ENCODE data around the gene TMEM92.
"Not testable (repeated sequence)": the region's sequence is repeated elsewhere in the genome, so short reads cannot be mapped to it uniquely, and the experiment has no call there.

Gene TMEM92

GRCh38 chr17:50304781-50305404 is 30.6 kb downstream of the TMEM92 start:
- Histone ChIP-seq H3K36me3 (ENCODE audit: control insufficient read depth in 1 of 2, insufficient read depth in 2 of 2, low read length in 2 of 2) (no peaks in the 10 kb centered on the region), H3K27me3 (ENCODE audit: low read depth, low read length) (no peaks in the 10 kb centered on the region), H3K27ac (ENCODE audit: low read length) (no peak overlapping the region), H3K4me3 (ENCODE audit: low read depth in 1 of 2, low read length in 2 of 2) (no peak overlapping the region), H3K9me3 (ENCODE audit: control insufficient read depth in 1 of 2, low read length in 2 of 2) (no peaks in the 10 kb centered on the region), H3K4me1 (ENCODE audit: control insufficient read depth in 1 of 2, insufficient read depth in 2 of 2, low read length in 2 of 2) (peaks cover 7 to 13% of the 10 kb centered on the region in 2 donors)

DNA sequence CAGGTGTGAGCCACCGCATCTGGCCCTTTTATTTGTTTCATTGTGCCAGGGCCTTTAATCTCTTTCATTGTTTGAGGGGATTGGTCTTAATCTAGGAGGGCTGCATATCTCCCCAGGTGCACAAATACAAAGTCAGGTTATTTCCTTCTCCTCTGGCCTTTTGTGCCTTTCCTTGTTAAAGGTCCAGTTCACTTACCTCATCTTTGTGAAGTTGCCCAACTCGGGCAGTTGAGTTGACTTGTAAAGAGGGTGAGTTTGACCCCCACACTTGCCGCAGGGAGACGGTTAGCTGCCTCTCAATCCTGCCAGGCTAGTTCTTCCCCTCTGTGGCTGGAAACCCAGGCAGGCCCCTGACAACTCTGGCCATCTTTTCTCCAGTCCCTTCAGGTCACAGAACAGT is 33.4 kb downstream of the TMEM92 start:
- H3K27me3 ChIP-seq (ENCODE audit: low read depth, low read length): no peaks in the 10 kb centered on the region
- H3K4me3 ChIP-seq (ENCODE audit: low read depth in 1 of 2, low read length in 2 of 2): no peak overlapping the region
- H3K9me3 ChIP-seq (ENCODE audit: control insufficient read depth in 1 of 2, low read length in 2 of 2): no peaks in the 10 kb centered on the region
- peaks cover 7 to 13% of the 10 kb centered on the region in 2 donors for H3K4me1 ChIP-seq (ENCODE audit: control insufficient read depth in 1 of 2, insufficient read depth in 2 of 2, low read length in 2 of 2)
- H3K36me3 ChIP-seq (ENCODE audit: control insufficient read depth in 1 of 2, insufficient read depth in 2 of 2, low read length in 2 of 2): no peaks in the 10 kb centered on the region
- H3K27ac ChIP-seq (ENCODE audit: low read length): no peak overlapping the region

DNA sequence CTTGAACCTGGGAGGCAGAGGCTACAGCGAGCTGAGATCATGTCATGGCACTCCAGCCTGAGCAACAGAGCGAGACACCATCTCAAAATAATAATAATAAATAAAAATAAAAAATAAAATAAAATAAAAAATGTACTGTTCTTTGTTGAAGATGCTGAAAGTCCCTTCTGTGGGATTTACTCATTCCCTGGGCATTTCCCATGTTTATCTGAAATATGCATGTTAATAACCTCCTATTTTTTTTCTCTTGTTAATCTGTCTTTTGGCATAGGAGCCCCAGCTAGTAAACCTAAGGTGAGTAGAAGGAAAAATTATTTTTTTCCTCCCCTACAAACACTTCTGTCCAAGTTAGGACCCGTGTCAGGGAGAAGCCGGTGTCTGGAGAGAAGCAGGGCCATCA is 34.4 kb downstream of the TMEM92 start:
- Histone ChIP-seq H3K36me3 (ENCODE audit: control insufficient read depth in 1 of 2, insufficient read depth in 2 of 2, low read length in 2 of 2) (no peaks in the 10 kb centered on the region), H3K27me3 (ENCODE audit: low read depth, low read length) (no peaks in the 10 kb centered on the region), H3K4me1 (ENCODE audit: control insufficient read depth in 1 of 2, insufficient read depth in 2 of 2, low read length in 2 of 2) (peaks cover 7 to 13% of the 10 kb centered on the region in 2 donors), H3K27ac (ENCODE audit: low read length) (no peak overlapping the region), H3K9me3 (ENCODE audit: control insufficient read depth in 1 of 2, low read length in 2 of 2) (no peaks in the 10 kb centered on the region), H3K4me3 (ENCODE audit: low read depth in 1 of 2, low read length in 2 of 2) (no peak overlapping the region)

DNA sequence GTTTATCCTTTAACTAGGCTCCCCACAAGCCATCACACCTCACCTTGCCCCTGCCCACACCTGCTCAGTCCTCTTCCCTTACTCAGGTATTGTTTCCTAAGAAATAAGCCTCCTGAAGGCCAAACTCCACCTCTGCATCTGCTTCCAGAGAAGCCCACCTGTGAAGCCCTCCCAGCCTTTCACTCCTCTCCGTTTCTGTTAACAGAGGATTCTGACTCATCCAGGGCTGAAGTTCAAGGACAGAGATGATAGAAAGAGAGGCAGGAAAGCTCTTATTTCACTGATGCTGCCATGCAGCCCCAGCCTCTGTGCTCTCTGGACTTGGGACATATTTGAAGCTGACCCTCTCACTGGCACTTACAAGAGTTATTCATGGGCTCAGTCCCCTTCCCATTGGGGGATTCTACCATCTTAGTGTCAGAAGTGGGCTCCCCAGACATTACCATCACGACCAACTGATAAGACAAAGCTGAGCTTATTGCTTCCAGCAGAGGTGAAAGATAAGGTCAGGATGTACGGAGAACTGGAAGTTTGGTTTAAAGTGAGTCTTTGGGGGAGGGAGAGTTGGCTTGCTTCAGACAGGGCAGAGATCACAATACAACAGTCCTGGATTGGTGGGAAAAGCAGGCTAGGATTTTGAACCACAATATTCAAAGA is 36.3 kb downstream of the TMEM92 start:
- Histone ChIP-seq H3K27ac (ENCODE audit: low read length) (no peak overlapping the region), H3K36me3 (ENCODE audit: control insufficient read depth in 1 of 2, insufficient read depth in 2 of 2, low read length in 2 of 2) (no peaks in the 10 kb centered on the region), H3K4me3 (ENCODE audit: low read depth in 1 of 2, low read length in 2 of 2) (no peak overlapping the region), H3K4me1 (ENCODE audit: control insufficient read depth in 1 of 2, insufficient read depth in 2 of 2, low read length in 2 of 2) (no peaks in the 10 kb centered on the region), H3K9me3 (ENCODE audit: control insufficient read depth in 1 of 2, low read length in 2 of 2) (no peaks in the 10 kb centered on the region), H3K27me3 (ENCODE audit: low read depth, low read length) (no peaks in the 10 kb centered on the region)

GRCh38 chr17:50311112-50311460 is 36.8 kb downstream of the TMEM92 start:
- no peaks in the 10 kb centered on the region for H3K9me3 ChIP-seq (ENCODE audit: control insufficient read depth in 1 of 2, low read length in 2 of 2)
- no peaks in the 10 kb centered on the region for H3K27me3 ChIP-seq (ENCODE audit: low read depth, low read length)
- no peaks in the 10 kb centered on the region for H3K36me3 ChIP-seq (ENCODE audit: control insufficient read depth in 1 of 2, insufficient read depth in 2 of 2, low read length in 2 of 2)
- H3K4me1 ChIP-seq (ENCODE audit: control insufficient read depth in 1 of 2, insufficient read depth in 2 of 2, low read length in 2 of 2): no peaks in the 10 kb centered on the region
- H3K4me3 ChIP-seq (ENCODE audit: low read depth in 1 of 2, low read length in 2 of 2): no peak overlapping the region
- no peak overlapping the region for H3K27ac ChIP-seq (ENCODE audit: low read length)

DNA sequence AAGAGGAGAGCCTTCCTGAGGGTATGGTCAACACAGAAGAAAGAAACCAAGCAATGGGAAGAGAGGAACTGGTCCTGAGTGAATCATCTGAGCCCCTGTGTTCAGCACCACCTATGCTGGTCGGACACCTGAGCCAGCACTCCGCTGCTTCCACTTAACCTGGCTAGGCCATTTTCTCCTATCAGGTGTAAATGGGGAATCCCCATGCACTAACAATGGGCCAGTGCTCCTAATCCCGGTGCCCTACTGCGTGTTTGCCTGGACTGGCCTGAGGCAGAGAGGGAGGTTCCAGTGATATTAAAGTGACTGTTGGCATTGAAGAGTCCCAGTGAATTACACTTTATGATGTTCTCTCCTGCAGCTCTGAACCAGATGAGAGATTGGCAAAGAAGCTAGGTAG is 37.2 kb downstream of the TMEM92 start:
- Histone ChIP-seq H3K27me3 (ENCODE audit: low read depth, low read length) (no peaks in the 10 kb centered on the region), H3K4me3 (ENCODE audit: low read depth in 1 of 2, low read length in 2 of 2) (no peak overlapping the region), H3K36me3 (ENCODE audit: control insufficient read depth in 1 of 2, insufficient read depth in 2 of 2, low read length in 2 of 2) (no peaks in the 10 kb centered on the region), H3K9me3 (ENCODE audit: control insufficient read depth in 1 of 2, low read length in 2 of 2) (no peaks in the 10 kb centered on the region), H3K4me1 (ENCODE audit: control insufficient read depth in 1 of 2, insufficient read depth in 2 of 2, low read length in 2 of 2) (no peaks in the 10 kb centered on the region), H3K27ac (ENCODE audit: low read length) (no peak overlapping the region)

DNA sequence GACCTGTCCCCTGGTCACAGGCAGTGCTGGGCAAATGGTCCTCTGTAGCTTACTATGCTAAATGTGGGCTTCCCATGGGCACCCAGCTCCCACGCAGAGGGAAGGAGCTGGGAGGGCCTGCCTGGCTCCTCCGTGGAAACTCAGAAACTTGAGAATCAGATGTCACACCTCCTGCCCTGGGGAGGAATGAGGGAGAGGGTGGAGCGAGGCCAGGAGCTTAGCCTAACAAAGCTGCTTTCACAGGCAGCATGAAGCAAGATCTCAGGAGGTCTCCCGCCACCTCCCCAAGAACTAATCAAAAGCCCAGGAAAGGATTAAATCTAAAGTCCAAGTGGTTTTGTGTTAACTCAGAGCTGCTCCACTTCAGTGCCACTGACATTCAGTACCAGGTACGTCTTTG is 38.0 kb downstream of the TMEM92 start:
- Histone ChIP-seq H3K9me3 (ENCODE audit: control insufficient read depth in 1 of 2, low read length in 2 of 2) (no peaks in the 10 kb centered on the region), H3K27ac (ENCODE audit: low read length) (no peak overlapping the region), H3K27me3 (ENCODE audit: low read depth, low read length) (no peaks in the 10 kb centered on the region), H3K4me3 (ENCODE audit: low read depth in 1 of 2, low read length in 2 of 2) (no peak overlapping the region), H3K4me1 (ENCODE audit: control insufficient read depth in 1 of 2, insufficient read depth in 2 of 2, low read length in 2 of 2) (no peaks in the 10 kb centered on the region), H3K36me3 (ENCODE audit: control insufficient read depth in 1 of 2, insufficient read depth in 2 of 2, low read length in 2 of 2) (no peaks in the 10 kb centered on the region)

DNA sequence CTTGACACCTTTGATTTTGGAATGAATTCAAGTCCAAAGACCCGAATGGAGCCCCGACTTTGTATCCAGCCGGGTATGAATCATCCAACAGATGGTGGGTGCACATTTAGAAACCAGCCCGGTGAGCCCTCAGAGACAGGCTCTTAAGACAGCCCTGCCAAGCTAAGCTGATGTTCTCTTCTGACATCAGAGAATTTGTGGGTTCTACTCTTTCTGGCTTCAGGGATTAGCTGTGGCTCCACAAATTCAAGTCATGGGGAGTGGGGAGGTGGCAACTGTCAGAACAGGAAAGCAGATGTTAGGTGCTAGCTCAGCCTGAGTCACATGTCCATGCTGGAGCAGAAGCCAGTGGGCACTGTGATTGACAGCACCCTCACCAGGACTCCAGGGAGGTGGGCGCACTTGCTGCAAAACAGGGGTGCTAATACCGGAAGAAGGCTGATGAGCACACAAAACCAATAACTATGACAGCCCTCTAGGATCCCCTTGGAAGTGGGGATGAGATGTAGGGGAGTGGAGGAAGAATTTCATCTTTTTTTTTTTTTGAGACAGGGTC is 40.3 kb downstream of the TMEM92 start:
- Histone ChIP-seq H3K27ac (ENCODE audit: low read length) (no peak overlapping the region), H3K27me3 (ENCODE audit: low read depth, low read length) (no peaks in the 10 kb centered on the region), H3K9me3 (ENCODE audit: control insufficient read depth in 1 of 2, low read length in 2 of 2) (no peaks in the 10 kb centered on the region), H3K36me3 (ENCODE audit: control insufficient read depth in 1 of 2, insufficient read depth in 2 of 2, low read length in 2 of 2) (no peaks in the 10 kb centered on the region), H3K4me1 (ENCODE audit: control insufficient read depth in 1 of 2, insufficient read depth in 2 of 2, low read length in 2 of 2) (peaks cover 0 to 8% of the 10 kb centered on the region in 2 donors), H3K4me3 (ENCODE audit: low read depth in 1 of 2, low read length in 2 of 2) (no peak overlapping the region)

GRCh38 chr17:50316016-50316587 is 41.8 kb downstream of the TMEM92 start:
- H3K4me3 ChIP-seq (ENCODE audit: low read depth in 1 of 2, low read length in 2 of 2): no peak overlapping the region
- H3K27ac ChIP-seq (ENCODE audit: low read length): no peak overlapping the region
- H3K27me3 ChIP-seq (ENCODE audit: low read depth, low read length): no peaks in the 10 kb centered on the region
- H3K36me3 ChIP-seq (ENCODE audit: control insufficient read depth in 1 of 2, insufficient read depth in 2 of 2, low read length in 2 of 2): no peaks in the 10 kb centered on the region
- no peaks in the 10 kb centered on the region for H3K9me3 ChIP-seq (ENCODE audit: control insufficient read depth in 1 of 2, low read length in 2 of 2)
- peaks cover 0 to 8% of the 10 kb centered on the region in 2 donors for H3K4me1 ChIP-seq (ENCODE audit: control insufficient read depth in 1 of 2, insufficient read depth in 2 of 2, low read length in 2 of 2)

- H3K27ac ChIP-seq (ENCODE audit: low read length); H3K4me3 ChIP-seq (ENCODE audit: low read depth in 1 of 2, low read length in 2 of 2); H3K9me3 ChIP-seq (ENCODE audit: control insufficient read depth in 1 of 2, low read length in 2 of 2); H3K36me3 ChIP-seq (ENCODE audit: control insufficient read depth in 1 of 2, insufficient read depth in 2 of 2, low read length in 2 of 2); H3K4me1 ChIP-seq (ENCODE audit: control insufficient read depth in 1 of 2, insufficient read depth in 2 of 2, low read length in 2 of 2); H3K27me3 ChIP-seq (ENCODE audit: low read depth, low read length): not testable (repeated sequence)
These were observed 42.4 kb downstream of the TMEM92 start for GRCh38 chr17:50316660-50317059.

DNA sequence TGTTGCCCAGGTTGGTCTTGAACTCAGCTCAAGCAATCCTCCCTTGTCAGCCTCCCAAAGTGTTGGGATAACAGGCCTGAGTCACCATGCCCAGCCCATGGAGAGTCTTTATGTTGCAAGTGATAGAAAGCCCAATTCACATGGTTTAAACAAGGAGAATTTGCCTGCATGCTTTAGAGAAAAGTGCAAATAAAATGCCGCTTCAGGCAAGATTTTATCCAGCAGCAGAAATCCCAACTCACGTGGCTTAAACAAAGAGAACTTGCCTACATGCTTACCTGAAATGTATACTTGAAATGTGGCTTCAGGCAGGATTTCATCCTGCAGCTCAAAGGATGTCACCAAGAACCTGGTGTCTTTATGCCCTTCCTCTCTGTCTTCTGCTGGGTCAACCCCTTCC is 42.9 kb downstream of the TMEM92 start:
- Histone ChIP-seq H3K27me3 (ENCODE audit: low read depth, low read length) (no peaks in the 10 kb centered on the region), H3K27ac (ENCODE audit: low read length) (no peak overlapping the region), H3K36me3 (ENCODE audit: control insufficient read depth in 1 of 2, insufficient read depth in 2 of 2, low read length in 2 of 2) (no peaks in the 10 kb centered on the region), H3K4me1 (ENCODE audit: control insufficient read depth in 1 of 2, insufficient read depth in 2 of 2, low read length in 2 of 2) (peaks cover 0 to 8% of the 10 kb centered on the region in 2 donors), H3K4me3 (ENCODE audit: low read depth in 1 of 2, low read length in 2 of 2) (no peak overlapping the region), H3K9me3 (ENCODE audit: control insufficient read depth in 1 of 2, low read length in 2 of 2) (no peaks in the 10 kb centered on the region)

All from muscle layer of duodenum (tissue), 2 donors.